WI38 (cell line): Measurements from ENCODE around the gene SPSB1.

Experiments used
- H3K4me3 ChIP-seq: 2 replicates; pipeline ENCODE4 v1.5.1; 2011; ENCODE audit warnings: low read depth, mild to moderate bottlenecking, control low read depth, low read length
- CTCF ChIP-seq: IDR thresholded peaks from 2 replicates; pipeline ENCODE4 v1.5.1; 2012; ENCODE audit warnings: low read depth, mild to moderate bottlenecking, control low read depth, low read length

The SPSB1 gene

GRCh38 chr1:9404117-9404914 lies 111.6 kb downstream of the SPSB1 start:
- no peak overlapping the region for H3K4me3 ChIP-seq
- TF ChIP-seq CTCF: no peak

- H3K4me3 ChIP-seq: no peak overlapping the region
- TF ChIP-seq CTCF: no peak
These were observed 113.4 kb downstream of the SPSB1 start for GRCh38 chr1:9406111-9406510.

- no peak overlapping the region for H3K4me3 ChIP-seq
- TF ChIP-seq CTCF: no peak
These were observed 118.1 kb downstream of the SPSB1 start for GRCh38 chr1:9410737-9411297.

- no peak overlapping the region for H3K4me3 ChIP-seq
- no peak for TF ChIP-seq CTCF
These were observed 120.6 kb downstream of the SPSB1 start for GRCh38 chr1:9413071-9413876.

GRCh38 chr1:9413877-9414213 lies 121.2 kb downstream of the SPSB1 start:
- TF ChIP-seq CTCF: no peak
- no peak overlapping the region for H3K4me3 ChIP-seq

GRCh38 chr1:9416506-9416905 lies 123.8 kb downstream of the SPSB1 start:
- TF ChIP-seq CTCF: no peak
- no peak overlapping the region for H3K4me3 ChIP-seq
